HEK293 (cell line): Measurements from ENCODE around the gene SMIM38.

Experiments used
- CTCF ChIA-PET: fragments of 350-600 bp; formaldehyde crosslinking; extraction: SDS; loops from one replicate; lab custom pipeline; 2021; ENCODE audit warnings: antibody characterized with exemption; lab: Yijun Ruan, JAX
- POLR2A ChIA-PET: fragments of 300-600 bp; formaldehyde crosslinking; extraction: SDS; loops from one replicate; lab custom pipeline; 2020; ENCODE audit warnings: antibody characterized with exemption, inconsistent platforms; lab: Yijun Ruan, JAX
- H3K27ac ChIP-seq: fragments of 200-500 bp; sonication (Bioruptor generic); 2 replicates; pipeline ENCODE4 v1.5.1; 2014; ENCODE audit warnings: low read depth, low read length, control low read depth, inconsistent platforms; ENCODE audit errors: extremely low read depth
- H3K36me3 ChIP-seq, 2 experiments: fragments of 200-500 bp in 1 of 2; sonication (Bioruptor generic) in 1 of 2; 1 replicate in 1 of 2; 2 replicates in 1 of 2; pipeline ENCODE4 v1.5.1; 2014 to 2017; ENCODE audit warnings: inconsistent platforms in 2 of 2, low read length in 2 of 2; ENCODE audit not compliant: control insufficient read depth in 2 of 2, insufficient read depth in 1 of 2
- H3K4me1 ChIP-seq: fragments of 200-500 bp; sonication (Bioruptor generic); 2 replicates; pipeline ENCODE4 v1.5.1; 2014; ENCODE audit warnings: mild to moderate bottlenecking, low read length, inconsistent platforms; ENCODE audit not compliant: control insufficient read depth, insufficient read depth
- H3K4me3 ChIP-seq: 2 replicates; pipeline ENCODE4 v1.5.1; 2011; ENCODE audit warnings: low read depth, mild to moderate bottlenecking, control low read depth, low read length, moderate library complexity
- H3K9me3 ChIP-seq: fragments of 200-500 bp; sonication (Bioruptor generic); 2 replicates; pipeline ENCODE4 v1.5.1; 2014; ENCODE audit warnings: low read depth, low read length, inconsistent platforms; ENCODE audit not compliant: control insufficient read depth, insufficient read depth
- KLF10 ChIP-seq: fragments of 450-650 bp; IDR thresholded peaks from 2 replicates; pipeline ENCODE4 v1.5.1; 2018; ENCODE audit warnings: missing biosample characterization, mild to moderate bottlenecking, missing genetic modification characterization
- OSR2 ChIP-seq: fragments of 450-650 bp; formaldehyde crosslinking; IDR thresholded peaks from 2 replicates; pipeline ENCODE4 v1.5.1; 2016; ENCODE audit warnings: missing biosample characterization, missing genetic modification characterization
- PRDM1 ChIP-seq: fragments of 450-650 bp; formaldehyde crosslinking; IDR thresholded peaks from 2 replicates; pipeline ENCODE4; 2016; ENCODE audit warnings: missing biosample characterization, missing genetic modification characterization
- TCF7L2 ChIP-seq: IDR thresholded peaks from 2 replicates; pipeline ENCODE4 v1.6.1; 2011; ENCODE audit warnings: low read depth, mild to moderate bottlenecking, inconsistent platforms, low read length, moderate library complexity, borderline replicate concordance
- ZBTB17 ChIP-seq: fragments of 450-650 bp; formaldehyde crosslinking; IDR thresholded peaks from 2 replicates; pipeline ENCODE4 v1.5.1; 2016; ENCODE audit warnings: missing biosample characterization, missing genetic modification characterization
- ZBTB20 ChIP-seq: fragments of 450-650 bp; formaldehyde crosslinking; IDR thresholded peaks from 2 replicates; pipeline ENCODE4 v1.5.1; 2016; ENCODE audit warnings: missing biosample characterization, missing genetic modification characterization
- ZIC2 ChIP-seq: fragments of 450-650 bp; formaldehyde crosslinking; IDR thresholded peaks from 2 replicates; pipeline ENCODE4 v1.5.1; 2016; ENCODE audit warnings: missing biosample characterization, missing genetic modification characterization
- ZNF140 ChIP-seq: fragments of 450-650 bp; formaldehyde crosslinking; IDR thresholded peaks from 2 replicates; pipeline ENCODE4 v1.5.1; 2016; ENCODE audit warnings: missing biosample characterization, missing genetic modification characterization
- ZNF366 ChIP-seq: fragments of 450-650 bp; formaldehyde crosslinking; conservative IDR thresholded peaks from 2 replicates; pipeline ENCODE4 v1.5.1; 2016; ENCODE audit warnings: missing biosample characterization, missing genetic modification characterization
- ZNF433 ChIP-seq: fragments of 450-650 bp; formaldehyde crosslinking; IDR thresholded peaks from 2 replicates; pipeline ENCODE4 v1.5.1; 2016; ENCODE audit warnings: missing biosample characterization, missing genetic modification characterization, low read depth
- ZNF529 ChIP-seq: fragments of 450-650 bp; formaldehyde crosslinking; IDR thresholded peaks from 2 replicates; pipeline ENCODE4 v1.5.1; 2017; ENCODE audit warnings: missing genetic modification characterization, missing biosample characterization; ENCODE audit not compliant: insufficient replicate concordance
- ZNF600 ChIP-seq: fragments of 450-650 bp; formaldehyde crosslinking; IDR thresholded peaks from 2 replicates; pipeline ENCODE4 v1.5.1; 2016; ENCODE audit warnings: missing biosample characterization, missing genetic modification characterization
- ZNF664 ChIP-seq: fragments of 450-650 bp; formaldehyde crosslinking; IDR thresholded peaks from 2 replicates; pipeline ENCODE4 v1.5.1; 2016; ENCODE audit warnings: missing biosample characterization, missing genetic modification characterization
- TF ChIP-seq, protein P1 (sequence below): fragments of 450-650 bp; formaldehyde crosslinking; IDR thresholded peaks from 2 replicates; pipeline ENCODE4 v1.5.1; 2016; ENCODE audit warnings: missing biosample characterization, missing genetic modification characterization
- TF ChIP-seq, protein P2 (sequence below): fragments of 450-650 bp; formaldehyde crosslinking; IDR thresholded peaks from 2 replicates; pipeline ENCODE4 v1.5.1; 2016; ENCODE audit warnings: missing biosample characterization, missing genetic modification characterization
- TF ChIP-seq, protein P3 (sequence below): fragments of 450-650 bp; formaldehyde crosslinking; IDR thresholded peaks from 2 replicates; pipeline ENCODE4; 2016; ENCODE audit warnings: missing biosample characterization, missing genetic modification characterization
- TF ChIP-seq, protein P4 (sequence below): fragments of 450-650 bp; formaldehyde crosslinking; IDR thresholded peaks from 2 replicates; pipeline ENCODE4 v1.5.1; 2017; ENCODE audit warnings: missing biosample characterization, missing genetic modification characterization
- TF ChIP-seq, protein P5 (sequence below): fragments of 450-650 bp; formaldehyde crosslinking; IDR thresholded peaks from 2 replicates; pipeline ENCODE4 v1.5.0; 2017; ENCODE audit warnings: missing biosample characterization, missing genetic modification characterization, borderline replicate concordance

The SMIM38 gene

DNA sequence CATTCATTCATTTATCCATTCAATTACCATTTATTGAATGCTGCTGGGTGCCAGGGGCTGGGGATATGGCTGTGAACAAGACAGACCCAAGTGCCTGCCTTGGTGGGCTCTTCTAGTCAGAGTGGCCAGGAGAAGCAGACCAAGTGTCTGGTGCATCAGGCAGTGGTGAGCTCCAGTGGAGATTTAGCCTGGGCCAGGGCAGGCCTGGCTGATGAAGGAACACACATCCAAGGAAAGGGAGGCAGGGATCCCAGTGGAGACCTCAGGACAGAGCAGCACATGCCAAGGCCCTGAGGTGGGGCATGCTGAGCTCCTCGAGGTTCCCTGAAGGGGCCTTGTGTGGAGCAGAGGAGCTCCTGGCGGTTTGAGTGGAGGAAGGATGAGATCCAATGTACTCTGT, 46.6 kb upstream of the SMIM38 start (continued):
- no peak for TF ChIP-seq ZIC2 (tag by site-specific recombination)
- TF ChIP-seq ZNF140 (tag by site-specific recombination): no peak
- TF ChIP-seq ZNF600 (tag by site-specific recombination): no peak
- TF ChIP-seq, protein P1, sequence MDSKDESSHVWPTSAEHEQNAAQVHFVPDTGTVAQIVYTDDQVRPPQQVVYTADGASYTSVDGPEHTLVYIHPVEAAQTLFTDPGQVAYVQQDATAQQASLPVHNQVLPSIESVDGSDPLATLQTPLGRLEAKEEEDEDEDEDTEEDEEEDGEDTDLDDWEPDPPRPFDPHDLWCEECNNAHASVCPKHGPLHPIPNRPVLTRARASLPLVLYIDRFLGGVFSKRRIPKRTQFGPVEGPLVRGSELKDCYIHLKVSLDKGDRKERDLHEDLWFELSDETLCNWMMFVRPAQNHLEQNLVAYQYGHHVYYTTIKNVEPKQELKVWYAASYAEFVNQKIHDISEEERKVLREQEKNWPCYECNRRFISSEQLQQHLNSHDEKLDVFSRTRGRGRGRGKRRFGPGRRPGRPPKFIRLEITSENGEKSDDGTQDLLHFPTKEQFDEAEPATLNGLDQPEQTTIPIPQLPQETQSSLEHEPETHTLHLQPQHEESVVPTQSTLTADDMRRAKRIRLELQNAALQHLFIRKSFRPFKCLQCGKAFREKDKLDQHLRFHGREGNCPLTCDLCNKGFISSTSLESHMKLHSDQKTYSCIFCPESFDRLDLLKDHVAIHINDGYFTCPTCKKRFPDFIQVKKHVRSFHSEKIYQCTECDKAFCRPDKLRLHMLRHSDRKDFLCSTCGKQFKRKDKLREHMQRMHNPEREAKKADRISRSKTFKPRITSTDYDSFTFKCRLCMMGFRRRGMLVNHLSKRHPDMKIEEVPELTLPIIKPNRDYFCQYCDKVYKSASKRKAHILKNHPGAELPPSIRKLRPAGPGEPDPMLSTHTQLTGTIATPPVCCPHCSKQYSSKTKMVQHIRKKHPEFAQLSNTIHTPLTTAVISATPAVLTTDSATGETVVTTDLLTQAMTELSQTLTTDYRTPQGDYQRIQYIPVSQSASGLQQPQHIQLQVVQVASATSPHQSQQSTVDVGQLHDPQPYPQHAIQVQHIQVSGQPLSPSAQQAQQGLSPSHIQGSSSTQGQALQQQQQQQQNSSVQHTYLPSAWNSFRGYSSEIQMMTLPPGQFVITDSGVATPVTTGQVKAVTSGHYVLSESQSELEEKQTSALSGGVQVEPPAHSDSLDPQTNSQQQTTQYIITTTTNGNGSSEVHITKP (tag by site-specific recombination): no peak
- TF ChIP-seq, protein P2, sequence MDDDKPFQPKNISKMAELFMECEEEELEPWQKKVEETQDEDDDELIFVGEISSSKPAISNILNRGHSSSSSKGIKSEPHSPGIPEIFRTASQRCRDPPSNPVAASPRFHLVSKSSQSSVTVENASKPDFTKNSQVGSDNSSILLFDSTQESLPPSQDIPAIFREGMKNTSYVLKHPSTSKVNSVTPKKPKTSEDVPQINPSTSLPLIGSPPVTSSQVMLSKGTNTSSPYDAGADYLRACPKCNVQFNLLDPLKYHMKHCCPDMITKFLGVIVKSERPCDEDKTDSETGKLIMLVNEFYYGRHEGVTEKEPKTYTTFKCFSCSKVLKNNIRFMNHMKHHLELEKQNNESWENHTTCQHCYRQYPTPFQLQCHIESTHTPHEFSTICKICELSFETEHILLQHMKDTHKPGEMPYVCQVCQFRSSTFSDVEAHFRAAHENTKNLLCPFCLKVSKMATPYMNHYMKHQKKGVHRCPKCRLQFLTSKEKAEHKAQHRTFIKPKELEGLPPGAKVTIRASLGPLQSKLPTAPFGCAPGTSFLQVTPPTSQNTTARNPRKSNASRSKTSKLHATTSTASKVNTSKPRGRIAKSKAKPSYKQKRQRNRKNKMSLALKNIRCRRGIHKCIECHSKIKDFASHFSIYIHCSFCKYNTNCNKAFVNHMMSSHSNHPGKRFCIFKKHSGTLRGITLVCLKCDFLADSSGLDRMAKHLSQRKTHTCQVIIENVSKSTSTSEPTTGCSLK (tag by site-specific recombination): no peak
- TF ChIP-seq, protein P3, sequence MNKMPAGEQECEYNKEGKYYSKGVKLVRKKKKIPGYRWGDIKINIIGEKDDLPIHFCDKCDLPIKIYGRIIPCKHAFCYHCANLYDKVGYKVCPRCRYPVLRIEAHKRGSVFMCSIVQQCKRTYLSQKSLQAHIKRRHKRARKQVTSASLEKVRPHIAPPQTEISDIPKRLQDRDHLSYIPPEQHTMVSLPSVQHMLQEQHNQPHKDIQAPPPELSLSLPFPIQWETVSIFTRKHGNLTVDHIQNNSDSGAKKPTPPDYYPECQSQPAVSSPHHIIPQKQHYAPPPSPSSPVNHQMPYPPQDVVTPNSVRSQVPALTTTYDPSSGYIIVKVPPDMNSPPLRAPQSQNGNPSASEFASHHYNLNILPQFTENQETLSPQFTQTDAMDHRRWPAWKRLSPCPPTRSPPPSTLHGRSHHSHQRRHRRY (tag by site-specific recombination): no peak
- TF ChIP-seq PRDM1 (tag by site-specific recombination): no peak

DNA sequence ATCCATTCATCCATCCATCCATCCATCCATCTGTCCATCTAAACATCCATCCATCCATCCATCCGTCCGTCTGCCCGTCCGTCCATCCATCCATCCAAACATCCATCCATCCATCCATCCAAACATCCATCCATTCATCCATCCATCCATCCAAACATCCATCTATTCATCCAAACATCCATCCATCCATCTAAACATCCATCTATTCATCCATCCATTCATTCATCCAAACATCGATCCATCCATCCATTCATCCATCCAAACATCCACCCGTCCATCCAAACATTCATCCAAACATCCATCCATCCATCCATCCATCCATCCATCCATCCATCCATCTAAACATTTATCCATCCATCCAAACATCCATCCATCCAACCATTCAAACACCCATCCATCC, 45.3 kb upstream of the SMIM38 start:
- H3K4me3 ChIP-seq: no peak overlapping the region
- POLR2A ChIA-PET: no interaction called here
- no peak overlapping the region for H3K27ac ChIP-seq
- no peaks in the 10 kb centered on the region for H3K4me1 ChIP-seq
- TF ChIP-seq ZBTB17 (tag by site-specific recombination) (peak; percentile 98), ZNF366 (tag by site-specific recombination) (peak; percentile 96), KLF10 (tag by site-specific recombination) (no peak)
- TF ChIP-seq, protein P4, sequence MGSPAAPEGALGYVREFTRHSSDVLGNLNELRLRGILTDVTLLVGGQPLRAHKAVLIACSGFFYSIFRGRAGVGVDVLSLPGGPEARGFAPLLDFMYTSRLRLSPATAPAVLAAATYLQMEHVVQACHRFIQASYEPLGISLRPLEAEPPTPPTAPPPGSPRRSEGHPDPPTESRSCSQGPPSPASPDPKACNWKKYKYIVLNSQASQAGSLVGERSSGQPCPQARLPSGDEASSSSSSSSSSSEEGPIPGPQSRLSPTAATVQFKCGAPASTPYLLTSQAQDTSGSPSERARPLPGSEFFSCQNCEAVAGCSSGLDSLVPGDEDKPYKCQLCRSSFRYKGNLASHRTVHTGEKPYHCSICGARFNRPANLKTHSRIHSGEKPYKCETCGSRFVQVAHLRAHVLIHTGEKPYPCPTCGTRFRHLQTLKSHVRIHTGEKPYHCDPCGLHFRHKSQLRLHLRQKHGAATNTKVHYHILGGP (tag by site-specific recombination): no peak
- no peaks in the 10 kb centered on the region for H3K9me3 ChIP-seq
- H3K36me3 ChIP-seq: no peaks in the 10 kb centered on the region
- CTCF ChIA-PET: interaction anchor here (1.1 kb wide), 1 partner anchor 20 kb away, joined by 3 read pairs; no protein-coding TSS in a partner anchor

DNA sequence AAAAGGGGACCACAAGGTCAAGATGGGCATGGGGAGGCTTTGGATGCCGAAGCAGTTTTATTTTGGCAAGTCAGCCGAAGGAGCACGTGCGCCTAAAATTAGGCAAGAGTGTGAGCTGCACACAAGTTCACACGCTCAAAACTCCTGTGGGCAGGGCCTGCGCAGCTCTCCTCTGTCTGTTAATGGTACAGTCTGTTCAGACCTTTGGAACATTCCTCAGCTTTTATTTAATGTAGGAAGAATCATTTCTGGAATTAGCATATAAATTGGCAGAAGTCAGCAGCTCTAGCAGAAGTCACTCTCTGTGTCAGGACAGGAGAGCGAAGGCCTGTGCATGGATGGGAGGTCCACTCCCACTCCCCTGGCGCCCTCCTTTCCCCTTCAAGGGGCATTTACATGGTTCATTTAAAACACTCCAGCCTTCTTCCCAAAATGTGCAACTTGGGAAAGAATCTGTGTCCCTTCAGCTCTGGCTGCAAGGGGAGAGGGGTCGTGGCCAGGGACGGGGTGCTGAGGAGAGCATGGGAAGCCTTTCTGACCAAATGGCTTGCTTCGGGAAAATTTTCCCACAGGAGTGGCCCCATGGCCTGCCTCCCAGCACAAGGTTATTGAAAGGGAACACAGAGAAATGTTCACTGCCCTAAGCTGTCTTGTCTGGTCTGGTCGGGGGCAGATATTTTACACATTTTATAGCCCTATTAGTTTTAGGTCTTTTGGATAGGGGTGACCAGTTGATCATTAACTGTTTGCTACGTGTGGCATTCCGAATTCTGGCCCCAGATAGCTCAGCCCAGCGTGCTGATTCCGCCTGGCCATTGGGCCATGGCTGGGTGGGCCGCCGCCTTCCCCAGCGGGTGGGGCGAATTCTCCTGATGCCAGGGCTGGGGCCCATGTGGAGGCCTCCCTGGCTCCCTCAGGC, 43.9 kb upstream of the SMIM38 start:
- Histone ChIP-seq H3K4me3 (no peak overlapping the region), H3K4me1 (no peaks in the 10 kb centered on the region), H3K36me3 (no peaks in the 10 kb centered on the region), H3K27ac (no peak overlapping the region), H3K9me3 (no peaks in the 10 kb centered on the region)
- POLR2A ChIA-PET: no interaction called here
- CTCF ChIA-PET: interaction anchor here (1.0 to 1.1 kb wide), 2 partner anchors 10 to 19 kb away, joined by 3 to 4 read pairs; no protein-coding TSS in a partner anchor
- no peak for TF ChIP-seq ZBTB20 (tag by site-specific recombination)
- TF ChIP-seq, protein P2 (tag by site-specific recombination): no peak
- no peak for TF ChIP-seq ZNF664 (tag by site-specific recombination)
- no peak for TF ChIP-seq ZNF529 (tag by site-specific recombination)
- TF ChIP-seq TCF7L2: no peak
- no peak for TF ChIP-seq OSR2
- TF ChIP-seq ZNF433: no peak
- TF ChIP-seq, protein P5, sequence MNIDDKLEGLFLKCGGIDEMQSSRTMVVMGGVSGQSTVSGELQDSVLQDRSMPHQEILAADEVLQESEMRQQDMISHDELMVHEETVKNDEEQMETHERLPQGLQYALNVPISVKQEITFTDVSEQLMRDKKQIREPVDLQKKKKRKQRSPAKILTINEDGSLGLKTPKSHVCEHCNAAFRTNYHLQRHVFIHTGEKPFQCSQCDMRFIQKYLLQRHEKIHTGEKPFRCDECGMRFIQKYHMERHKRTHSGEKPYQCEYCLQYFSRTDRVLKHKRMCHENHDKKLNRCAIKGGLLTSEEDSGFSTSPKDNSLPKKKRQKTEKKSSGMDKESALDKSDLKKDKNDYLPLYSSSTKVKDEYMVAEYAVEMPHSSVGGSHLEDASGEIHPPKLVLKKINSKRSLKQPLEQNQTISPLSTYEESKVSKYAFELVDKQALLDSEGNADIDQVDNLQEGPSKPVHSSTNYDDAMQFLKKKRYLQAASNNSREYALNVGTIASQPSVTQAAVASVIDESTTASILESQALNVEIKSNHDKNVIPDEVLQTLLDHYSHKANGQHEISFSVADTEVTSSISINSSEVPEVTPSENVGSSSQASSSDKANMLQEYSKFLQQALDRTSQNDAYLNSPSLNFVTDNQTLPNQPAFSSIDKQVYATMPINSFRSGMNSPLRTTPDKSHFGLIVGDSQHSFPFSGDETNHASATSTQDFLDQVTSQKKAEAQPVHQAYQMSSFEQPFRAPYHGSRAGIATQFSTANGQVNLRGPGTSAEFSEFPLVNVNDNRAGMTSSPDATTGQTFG (tag by site-specific recombination): no peak
